Cardiac ventricle fibroblast (primary cell): ENCODE data around the gene IFIT2. TPM values are rescaled to one million over a fixed set of nuclear protein-coding genes. Genes with fewer than 3 reads are reported as not detected.

Experiments
- total RNA-seq: library from RNA; depleted of rRNA; stranded (reverse); fragments of >200 nt; gene quantifications from 2 replicates; pipeline ENCODE4 v1.2.3, GENCODE V29; 2015

Gene IFIT2
- 4.2 and 5.6 TPM in 2 replicates for total RNA-seq

GRCh38 chr10:89301721-89302445 lies at the start of gene IFIT2:
Gene IFIT2, plus strand, starts transcription at chr10:89302046. Its CDS starts 78 bp downstream, at chr10:89302124.

GRCh38 chr10:89327803-89328441 lies 26.1 kb downstream of the IFIT2 start, which contains the start of gene IFIT3:
Gene IFIT3, plus strand, starts transcription at chr10:89327997. Its CDS starts 77 bp downstream, at chr10:89328074.

Other genes with a start within 250 kb of the IFIT2 start
- gene CH25H, start 94.7 kb upstream of the IFIT2 start, total RNA-seq = 0.69 TPM in 1 of 2 replicates, not detected in the other
- gene LIPA, start 50.3 kb upstream of the IFIT2 start, total RNA-seq = 45.1 and 48.2 TPM in 2 replicates
- 15.7 and 16.1 TPM in 2 replicates for gene IFIT3, start 26.0 kb downstream of the IFIT2 start, total RNA-seq
- 0.29 TPM in 1 of 2 replicates, not detected in the other for gene IFIT1B, start 76.0 kb downstream of the IFIT2 start, total RNA-seq
- gene IFIT1, start 90.6 kb downstream of the IFIT2 start, total RNA-seq = 8.5 and 13.6 TPM in 2 replicates
- gene IFIT5, start 112.5 kb downstream of the IFIT2 start, total RNA-seq = 13.9 and 14.0 TPM in 2 replicates
- 0.81 and 1.1 TPM in 2 replicates for gene SLC16A12, start 233.5 kb downstream of the IFIT2 start, total RNA-seq